AG09309 (cell line): ENCODE results near the gene PRKCQ.
A peak's percentile ranks its signal among the peaks of the same experiment; 100 is the strongest.

Experiments
- DNase-seq: peaks from one replicate; pipeline ENCODE4 v3.0.0-alpha.2; 2010; ENCODE audit warnings: low read depth
- H3K4me3 ChIP-seq: 2 replicates; pipeline ENCODE4 v1.5.1; 2011; ENCODE audit warnings: mild to moderate bottlenecking, low read depth, low read length, moderate library complexity; ENCODE audit not compliant: control insufficient read depth
- TF ChIP-seq, protein P1 (sequence below): IDR thresholded peaks from 2 replicates; pipeline ENCODE4 v1.5.1; 2011; ENCODE audit warnings: mild to moderate bottlenecking, low read depth, low read length, inconsistent platforms; ENCODE audit not compliant: insufficient read depth, control insufficient read depth; ENCODE audit errors: missing control alignments

PRKCQ gene

DNA sequence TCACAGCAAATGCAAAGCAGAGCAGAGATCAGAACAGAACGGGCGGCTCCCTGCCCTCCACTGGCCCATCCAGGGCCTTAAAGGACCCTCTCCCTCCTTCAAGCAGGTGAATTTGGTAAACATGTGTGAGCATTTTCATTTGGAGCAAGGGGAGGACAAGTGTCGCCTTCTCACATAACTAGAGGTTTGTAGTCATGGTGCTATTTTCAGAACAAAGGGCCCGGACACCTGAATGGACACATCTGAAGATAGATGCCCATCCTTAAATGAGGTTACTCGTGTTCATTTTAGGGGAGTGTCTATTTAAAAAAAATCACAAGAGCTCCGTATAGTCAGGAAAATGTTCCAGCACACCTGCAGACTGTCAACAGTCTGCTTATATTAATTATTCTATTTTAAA, 153.8 kb downstream of the PRKCQ start:
- no peak overlapping the region for H3K4me3 ChIP-seq
- TF ChIP-seq, protein P1, sequence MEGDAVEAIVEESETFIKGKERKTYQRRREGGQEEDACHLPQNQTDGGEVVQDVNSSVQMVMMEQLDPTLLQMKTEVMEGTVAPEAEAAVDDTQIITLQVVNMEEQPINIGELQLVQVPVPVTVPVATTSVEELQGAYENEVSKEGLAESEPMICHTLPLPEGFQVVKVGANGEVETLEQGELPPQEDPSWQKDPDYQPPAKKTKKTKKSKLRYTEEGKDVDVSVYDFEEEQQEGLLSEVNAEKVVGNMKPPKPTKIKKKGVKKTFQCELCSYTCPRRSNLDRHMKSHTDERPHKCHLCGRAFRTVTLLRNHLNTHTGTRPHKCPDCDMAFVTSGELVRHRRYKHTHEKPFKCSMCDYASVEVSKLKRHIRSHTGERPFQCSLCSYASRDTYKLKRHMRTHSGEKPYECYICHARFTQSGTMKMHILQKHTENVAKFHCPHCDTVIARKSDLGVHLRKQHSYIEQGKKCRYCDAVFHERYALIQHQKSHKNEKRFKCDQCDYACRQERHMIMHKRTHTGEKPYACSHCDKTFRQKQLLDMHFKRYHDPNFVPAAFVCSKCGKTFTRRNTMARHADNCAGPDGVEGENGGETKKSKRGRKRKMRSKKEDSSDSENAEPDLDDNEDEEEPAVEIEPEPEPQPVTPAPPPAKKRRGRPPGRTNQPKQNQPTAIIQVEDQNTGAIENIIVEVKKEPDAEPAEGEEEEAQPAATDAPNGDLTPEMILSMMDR, result no peak
- DNase-seq, result no peak

DNA sequence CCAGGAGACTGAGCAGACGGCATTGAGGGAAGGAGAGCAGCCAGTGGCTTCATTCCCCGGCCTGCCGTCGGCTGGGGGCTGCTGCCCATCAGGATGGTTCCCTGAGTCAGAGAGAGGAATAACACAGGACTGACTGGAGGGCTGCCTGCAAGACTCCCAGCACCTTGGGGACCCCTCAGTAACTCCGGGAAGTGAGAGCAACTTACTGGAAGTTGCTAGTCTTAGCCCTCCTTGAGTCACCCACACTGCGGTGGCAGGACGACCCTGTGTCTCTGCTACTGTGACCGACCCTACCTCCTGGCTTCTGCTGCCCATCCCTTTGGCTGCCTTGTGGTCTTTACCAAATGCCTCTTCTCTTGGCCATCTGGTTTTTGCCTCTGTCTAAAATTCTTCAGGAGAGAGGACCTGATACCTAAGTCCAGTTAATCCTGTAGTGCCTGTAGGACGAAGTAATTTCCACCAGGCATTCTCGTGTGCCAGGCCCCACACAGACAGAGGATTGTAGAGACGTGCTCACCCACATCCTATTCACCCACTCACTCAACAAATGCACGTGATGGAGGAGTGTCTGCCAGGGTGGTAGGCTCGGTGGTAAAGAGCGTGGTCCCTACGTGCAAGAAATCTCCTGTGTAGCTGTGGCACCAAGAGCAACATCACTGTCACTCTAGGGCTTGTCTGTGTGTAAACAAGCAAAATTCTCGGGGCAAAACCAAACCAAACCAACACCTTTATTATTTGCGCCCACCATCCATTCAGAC, 156.5 kb downstream of the PRKCQ start:
- DNase-seq, result no peak
- no peak overlapping the region for H3K4me3 ChIP-seq
- TF ChIP-seq, protein P1, result no peak

DNA sequence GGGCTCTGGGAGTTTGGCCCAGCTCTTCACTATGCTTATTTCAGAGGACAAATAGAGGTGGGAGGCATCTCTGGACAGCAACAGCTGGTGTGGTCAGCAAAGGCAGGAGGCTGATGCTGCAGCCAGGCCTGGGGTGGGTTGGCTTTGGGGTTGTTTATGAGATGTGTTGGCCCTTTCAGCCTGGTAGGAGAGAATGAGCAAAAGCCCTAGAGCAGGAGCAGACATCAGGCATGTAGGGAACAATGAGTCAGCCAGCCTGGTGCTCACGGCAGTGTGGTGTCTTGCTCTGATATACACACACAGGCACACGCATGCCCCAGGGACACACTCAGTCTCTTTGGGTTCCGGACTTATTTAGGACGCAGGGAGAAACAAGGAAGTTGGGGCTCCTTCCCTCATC, 157.1 kb downstream of the PRKCQ start:
- DNase-seq, result peak; percentile 57
- TF ChIP-seq, protein P1, result no peak
- no peak overlapping the region for H3K4me3 ChIP-seq

DNA sequence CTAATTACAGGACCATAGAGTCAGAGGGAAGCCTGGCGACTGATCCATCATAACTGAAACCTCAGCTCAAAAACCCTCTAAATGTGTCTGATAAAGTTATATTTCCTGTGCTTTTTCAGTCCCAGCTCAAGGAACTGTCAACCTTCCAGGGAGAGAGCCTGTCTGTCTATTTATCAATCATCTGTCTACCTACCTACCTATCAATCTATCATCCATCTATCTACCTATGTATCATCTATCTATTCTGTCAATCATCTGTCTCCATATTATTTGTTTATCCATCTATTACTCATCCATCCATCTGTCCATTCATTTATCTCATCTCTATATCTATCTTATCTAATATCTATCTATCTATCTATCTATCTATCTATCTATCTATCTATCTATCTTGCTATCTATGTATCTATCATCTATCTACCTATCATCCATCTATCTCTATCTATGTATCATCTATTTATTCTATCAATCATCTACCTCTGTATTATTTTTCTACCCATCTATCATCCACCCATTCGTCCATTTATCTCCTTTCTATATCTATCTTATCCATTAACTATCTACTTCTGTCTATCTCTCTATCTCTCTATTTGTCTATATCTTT, 161.4 kb downstream of the PRKCQ start:
- TF ChIP-seq, protein P1, result no peak
- no peak for DNase-seq
- no peak overlapping the region for H3K4me3 ChIP-seq

DNA sequence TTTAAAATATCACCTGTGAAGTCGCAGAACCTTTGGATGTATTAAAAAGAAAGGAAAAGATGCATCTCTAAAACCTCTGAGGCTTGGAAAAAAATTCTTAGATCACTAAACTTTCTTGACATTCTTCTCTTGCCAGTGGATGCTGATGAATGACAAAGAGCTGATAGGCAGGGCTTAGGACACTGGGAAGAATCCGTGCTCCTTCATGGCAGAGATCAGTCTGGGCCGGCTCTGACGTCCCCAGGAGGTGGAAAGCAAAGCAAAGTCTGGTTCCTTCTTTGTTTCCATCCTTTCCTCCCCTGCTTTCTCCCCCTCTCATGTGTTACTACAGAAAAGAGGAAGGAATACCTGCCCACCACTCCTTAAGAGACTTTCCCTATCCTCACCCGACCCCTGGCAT, 161.9 kb downstream of the PRKCQ start:
- no peak overlapping the region for H3K4me3 ChIP-seq
- TF ChIP-seq, protein P1, result no peak
- DNase-seq, result no peak

DNA sequence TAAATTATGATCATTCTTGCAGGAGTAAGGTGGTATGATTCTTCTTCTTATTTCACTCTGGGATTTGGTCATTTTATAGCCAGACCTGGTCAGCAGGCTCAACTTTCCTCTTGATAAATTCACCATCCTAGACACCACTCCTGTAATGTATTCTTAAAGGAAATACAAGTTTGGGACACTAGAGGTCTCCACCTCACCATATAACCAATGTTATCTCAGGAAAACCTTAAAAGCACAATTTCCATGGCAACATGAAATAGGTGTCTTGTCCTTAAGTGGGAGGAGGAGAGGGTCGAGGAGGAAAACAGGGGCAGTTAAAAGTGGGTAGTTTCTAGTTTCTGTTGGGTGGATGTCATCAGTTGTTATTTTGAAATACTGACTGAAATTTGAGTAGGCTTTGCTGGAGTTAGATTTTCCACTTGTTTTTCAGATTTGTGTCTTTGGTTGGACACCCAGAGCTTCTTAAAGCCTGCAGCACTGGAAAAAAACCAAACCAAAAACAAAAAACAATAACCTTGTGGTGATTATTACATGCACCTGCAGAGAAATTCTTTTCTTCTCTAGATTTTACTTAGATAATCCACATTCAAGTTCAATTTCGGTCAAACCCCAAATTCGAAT, 163.1 kb downstream of the PRKCQ start:
- TF ChIP-seq, protein P1, result peak; percentile 64
- no peak overlapping the region for H3K4me3 ChIP-seq
- DNase-seq, result no peak
